ENCODE results near the gene WDR43. TPM values are rescaled to one million over a fixed set of nuclear protein-coding genes. Genes with fewer than 3 reads are reported as not detected.

Gene WDR43
- total RNA-seq, 1 donor from 2014 or later: 19.0 TPM

- ATAC-seq (ENCODE audit: poor library complexity) (no peak), DNase-seq (no peak)
- intact Hi-C loops (cut with DNase I): no loop called here
Observed at GRCh38 chr2:28980368-28981015, 86.0 kb downstream of the WDR43 start.

GRCh38 chr2:28981016-28981441, 86.6 kb downstream of the WDR43 start, which contains the start of gene TOGARAM2:
Gene TOGARAM2, plus strand, starts transcription at chr2:28981298. Its CDS starts 13,537 bp downstream, at chr2:28994835.
- ATAC-seq (ENCODE audit: poor library complexity): peak; percentile 78
- DNase-seq: no peak
- intact Hi-C loops (cut with DNase I): no loop called here

- intact Hi-C loops (cut with DNase I): no loop called here
- DNase-seq (no peak), ATAC-seq (ENCODE audit: poor library complexity) (peak; percentile 73)
Observed at GRCh38 chr2:28981620-28982376, 87.3 kb downstream of the WDR43 start.

GRCh38 chr2:28982381-28982950, 88.0 kb downstream of the WDR43 start:
- DNase-seq (no peak), ATAC-seq (ENCODE audit: poor library complexity) (no peak)
- intact Hi-C loops (cut with DNase I): no loop called here

- ATAC-seq (ENCODE audit: poor library complexity) (no peak), DNase-seq (no peak)
- intact Hi-C loops (cut with DNase I): no loop called here
Observed at GRCh38 chr2:28986429-28986828, 92.0 kb downstream of the WDR43 start.

GRCh38 chr2:28989973-28990372, 95.5 kb downstream of the WDR43 start:
- DNase-seq (no peak), ATAC-seq (ENCODE audit: poor library complexity) (no peak)
- intact Hi-C loops (cut with DNase I): no loop called here

- ATAC-seq (ENCODE audit: poor library complexity) (no peak), DNase-seq (no peak)
Observed at GRCh38 chr2:28990445-28990844, 96.0 kb downstream of the WDR43 start.

GRCh38 chr2:28991021-28991420, 96.6 kb downstream of the WDR43 start:
- ATAC-seq (ENCODE audit: poor library complexity) (peak; percentile 46), DNase-seq (peak; percentile 73)
- intact Hi-C loops (cut with DNase I): no loop called here

More at GRCh38 chr2:28990445-28990844, 96.0 kb downstream of the WDR43 start:
- intact Hi-C loops (cut with DNase I): no loop called here

- intact Hi-C loops (cut with DNase I): no loop called here
- DNase-seq: no peak
- ATAC-seq (ENCODE audit: poor library complexity): no peak
Observed at GRCh38 chr2:28991460-28991859, 97.0 kb downstream of the WDR43 start.

GRCh38 chr2:28993206-28993960, 98.9 kb downstream of the WDR43 start:
- intact Hi-C loops (cut with DNase I): no loop called here
- ATAC-seq (ENCODE audit: poor library complexity) (peak; percentile 51), DNase-seq (no peak)

GRCh38 chr2:28994074-28994473, 99.6 kb downstream of the WDR43 start:
- DNase-seq (no peak), ATAC-seq (ENCODE audit: poor library complexity) (no peak)
- intact Hi-C loops (cut with DNase I): no loop called here

- intact Hi-C loops (cut with DNase I): no loop called here
- ATAC-seq (ENCODE audit: poor library complexity) (no peak), DNase-seq (no peak)
Observed at GRCh38 chr2:28994679-28995078, 100.2 kb downstream of the WDR43 start.

GRCh38 chr2:28995765-28996750, 101.6 kb downstream of the WDR43 start:
- intact Hi-C loops (cut with DNase I): no loop called here
- DNase-seq (no peak), ATAC-seq (ENCODE audit: poor library complexity) (no peak)

GRCh38 chr2:28997237-28997846, 102.9 kb downstream of the WDR43 start:
- peak; percentile 21 for ATAC-seq (ENCODE audit: poor library complexity)
- intact Hi-C loops (cut with DNase I): no loop called here
- DNase-seq: peak; percentile 38
